ENCODE results near the gene ASB15. TPM values are rescaled to one million over a fixed set of nuclear protein-coding genes. Genes with fewer than 3 reads are reported as not detected.

The ASB15 gene
- polyA plus RNA-seq, 1 donor: 2.5 TPM

- DNase-seq: no peak
Observed at GRCh38 chr7:123635551-123636359, 34.1 kb downstream of the ASB15 start.

DNA sequence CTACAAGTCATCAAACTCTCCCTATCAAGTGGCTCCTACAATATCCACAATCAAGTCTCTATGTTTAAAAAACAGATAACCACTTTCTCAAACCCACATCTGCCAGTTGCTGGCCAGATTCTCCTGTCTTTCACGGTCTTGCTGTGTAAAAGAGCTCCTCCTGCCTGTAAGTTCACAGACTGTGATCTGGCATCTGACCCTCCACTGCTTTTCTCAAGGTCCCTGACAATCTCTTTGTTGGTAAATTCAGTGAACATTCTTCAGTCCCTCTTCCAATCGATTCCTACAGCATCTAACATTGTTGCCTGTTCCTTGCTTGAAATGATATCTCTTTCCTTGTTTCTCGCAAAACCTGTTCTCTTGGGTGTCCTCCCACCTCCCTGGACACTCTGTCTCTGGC is 35.6 kb downstream of the ASB15 start:
- no peak for DNase-seq

- no peak for DNase-seq
Observed at GRCh38 chr7:123637878-123638277, 36.3 kb downstream of the ASB15 start.

DNA sequence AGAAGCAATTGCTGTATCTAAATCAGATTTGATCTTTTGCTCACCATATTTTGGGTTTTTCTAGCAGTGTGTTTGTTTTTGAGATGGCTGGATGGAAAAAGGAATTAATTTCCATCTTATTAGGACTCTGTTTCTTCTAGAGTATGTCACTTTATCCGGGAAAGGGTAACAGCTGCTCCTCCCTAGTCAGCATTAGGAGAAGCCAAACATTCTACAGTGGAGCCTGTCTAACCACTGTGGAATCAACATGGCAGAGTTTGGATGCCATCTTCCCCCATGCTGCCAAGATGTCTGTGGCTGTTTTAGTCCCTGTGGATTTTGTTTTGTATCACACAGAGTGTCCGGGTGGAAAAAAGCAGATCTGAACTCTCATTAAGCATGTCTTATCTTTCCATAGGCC is 38.0 kb downstream of the ASB15 start:
- no peak for DNase-seq

DNA sequence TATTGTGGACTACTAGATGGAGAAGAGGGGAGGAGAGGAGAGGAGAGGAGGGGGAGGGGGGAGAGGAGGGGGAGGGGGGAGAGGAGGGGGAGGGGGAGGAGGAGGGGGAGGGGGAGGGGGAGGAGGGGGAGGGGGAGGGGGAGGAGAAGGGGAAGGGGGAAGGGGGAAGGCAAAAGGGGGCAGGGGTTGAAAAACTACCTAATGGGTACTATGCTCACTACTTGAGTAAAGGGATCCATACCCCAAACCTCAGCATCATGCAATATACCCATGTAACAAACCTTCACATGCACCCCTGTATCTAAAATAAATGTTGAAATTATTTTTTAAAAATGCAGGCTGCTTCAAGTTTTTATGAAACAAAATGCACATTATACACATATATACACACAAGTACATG is 39.0 kb downstream of the ASB15 start:
- no peak for DNase-seq

DNA sequence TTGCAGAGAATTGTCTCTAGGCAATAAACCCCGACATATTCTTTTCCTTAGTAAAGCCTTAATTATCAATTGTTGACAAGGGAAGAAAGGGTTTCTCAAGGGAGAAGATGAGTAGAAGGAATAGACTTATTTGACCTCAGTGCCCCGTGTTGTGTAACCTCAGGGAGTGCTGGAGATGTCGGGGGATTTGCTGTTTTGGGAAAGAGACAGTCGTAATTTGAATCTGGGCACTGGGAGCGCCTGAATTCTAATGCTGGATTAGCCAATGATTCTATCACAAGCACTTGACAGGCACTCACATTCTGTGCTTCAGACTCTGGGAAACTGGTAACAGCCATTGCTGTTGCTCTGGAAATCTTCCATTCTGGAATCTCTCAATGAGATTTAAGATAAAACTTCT is 40.3 kb downstream of the ASB15 start:
- DNase-seq: no peak

DNA sequence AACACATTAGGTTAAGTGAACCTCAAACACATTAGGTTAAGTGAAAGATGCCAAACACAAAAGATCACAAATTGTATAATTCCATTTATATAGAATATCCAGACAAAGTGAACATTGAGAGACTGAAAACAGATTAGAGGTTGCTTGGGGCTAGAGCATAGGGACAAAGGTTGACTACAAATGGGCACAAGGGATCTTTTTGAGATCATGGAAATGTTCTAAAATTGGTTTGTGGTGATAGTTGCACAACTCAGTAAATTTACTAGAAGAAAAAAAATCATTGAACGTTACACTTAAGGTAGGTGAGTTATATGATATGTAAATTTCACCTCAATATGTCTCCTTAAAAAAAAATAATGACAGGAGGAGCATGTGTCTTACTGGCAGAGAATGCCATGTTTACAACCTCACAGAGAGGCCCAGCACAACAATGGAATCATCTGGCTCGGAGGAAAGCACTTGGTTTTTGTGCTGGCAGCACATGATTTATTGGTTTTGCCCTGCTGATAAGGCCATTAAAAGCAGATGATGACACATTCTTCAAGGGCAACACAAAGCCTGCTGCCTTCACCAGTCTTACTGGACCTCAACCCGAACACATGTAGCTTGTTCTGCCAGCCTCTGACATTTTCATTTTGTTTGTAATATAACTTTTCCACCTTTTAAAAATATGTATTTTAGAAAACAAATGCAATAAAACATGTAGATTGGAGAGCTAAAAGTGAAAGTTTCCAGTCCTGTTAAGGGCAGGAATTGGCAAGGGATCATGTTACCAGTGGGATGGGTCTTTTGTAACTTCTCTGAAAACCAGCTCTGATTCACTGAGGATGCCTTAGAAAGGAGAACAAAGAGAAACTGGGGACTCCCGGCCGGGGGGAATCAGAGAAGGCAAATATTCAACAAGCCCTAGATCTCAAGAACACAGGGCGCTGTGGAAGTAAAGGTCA is 42.1 kb downstream of the ASB15 start:
- DNase-seq: peak; percentile 39

- DNase-seq: no peak
Observed at GRCh38 chr7:123645516-123645915, 43.9 kb downstream of the ASB15 start.

GRCh38 chr7:123647106-123647730 is 45.6 kb downstream of the ASB15 start:
- no peak for DNase-seq

DNA sequence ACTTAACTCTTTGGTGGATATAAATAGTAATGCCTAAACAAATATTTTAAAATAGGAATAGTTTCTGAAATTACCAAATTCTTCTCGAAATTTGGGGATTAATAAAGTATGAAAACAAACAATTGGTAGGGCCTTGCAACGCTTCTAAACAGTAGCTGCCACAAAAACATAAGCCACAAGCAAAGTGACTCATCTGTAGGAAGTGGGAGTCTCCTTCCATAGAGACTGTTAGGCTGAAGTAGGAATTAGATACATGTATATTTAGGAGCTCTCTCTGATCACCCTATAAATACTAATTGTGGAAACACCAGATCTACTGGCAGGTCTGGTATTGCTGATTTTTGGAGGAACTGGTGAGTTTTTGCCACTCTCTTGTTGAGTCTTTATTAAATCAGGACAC is 48.3 kb downstream of the ASB15 start:
- DNase-seq: no peak

- DNase-seq: no peak
Observed at GRCh38 chr7:123650595-123650994, 49.0 kb downstream of the ASB15 start.

- no peak for DNase-seq
Observed at GRCh38 chr7:123652406-123652805, 50.8 kb downstream of the ASB15 start.

DNA sequence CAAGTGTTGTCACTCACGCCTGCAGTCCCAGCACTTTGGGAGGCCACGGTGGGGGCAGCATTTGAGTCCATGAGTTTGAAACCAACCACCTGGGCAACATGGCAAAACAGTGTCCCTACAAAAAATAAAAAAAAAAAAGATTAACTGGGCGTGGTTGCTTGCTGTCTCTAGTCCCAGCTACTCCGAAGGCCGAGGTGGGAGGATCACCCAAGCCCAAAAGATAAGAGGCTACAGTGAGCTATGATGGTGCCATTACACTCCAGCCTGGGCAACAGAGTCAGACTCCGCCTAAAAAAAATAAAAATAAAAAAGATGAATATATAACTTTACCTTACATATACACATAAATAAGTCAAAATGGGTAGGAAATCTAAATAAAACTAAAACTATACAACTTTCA is 51.5 kb downstream of the ASB15 start:
- DNase-seq: no peak

- DNase-seq: no peak
Observed at GRCh38 chr7:123655614-123656013, 54.0 kb downstream of the ASB15 start, which contains the start of gene LMOD2. TSS of gene LMOD2 (plus strand) at chr7:123655866. CDS start at chr7:123655964, 98 bp downstream.

DNA sequence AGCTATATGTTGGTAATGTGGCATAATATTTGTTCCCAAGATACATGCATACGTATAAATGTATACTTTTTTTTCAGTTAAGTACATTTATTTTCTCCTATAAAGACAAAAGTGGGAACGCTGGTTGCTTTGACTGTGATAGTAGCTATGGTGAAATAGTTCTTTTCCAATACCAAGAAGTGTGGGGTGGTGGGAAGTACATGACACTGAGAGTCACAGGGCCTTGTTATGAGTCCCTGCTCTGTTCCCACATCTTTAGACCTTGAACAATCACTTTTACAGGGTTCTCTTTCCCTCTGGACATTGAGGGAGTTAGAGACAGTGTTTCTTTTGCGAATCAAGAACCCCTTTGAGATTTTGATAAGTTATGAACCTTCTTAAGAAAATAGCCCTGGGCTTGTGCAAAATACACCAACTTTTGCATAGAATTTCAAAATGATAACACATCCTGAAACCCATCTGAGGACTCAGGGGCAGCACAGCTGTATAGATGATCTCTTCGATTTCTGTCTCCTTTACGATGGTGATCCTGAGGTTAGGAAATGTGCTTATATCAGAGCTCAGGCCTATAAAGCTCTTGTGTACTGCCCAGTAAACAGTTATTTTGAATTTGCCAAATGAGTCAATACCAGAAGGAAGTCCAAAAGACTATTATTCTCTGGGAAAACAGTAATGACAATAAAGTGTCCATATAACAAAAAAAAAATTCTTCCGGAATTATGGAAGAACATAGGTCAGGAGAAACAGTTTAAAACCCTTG is 55.1 kb downstream of the ASB15 start:
- DNase-seq: no peak

GRCh38 chr7:123657304-123657685 is 55.7 kb downstream of the ASB15 start:
- no peak for DNase-seq

- no peak for DNase-seq
Observed at GRCh38 chr7:123658023-123658422, 56.4 kb downstream of the ASB15 start.

GRCh38 chr7:123660514-123661354 is 59.1 kb downstream of the ASB15 start:
- DNase-seq: no peak

GRCh38 chr7:123661765-123662164 is 60.1 kb downstream of the ASB15 start:
- DNase-seq: no peak

GRCh38 chr7:123662293-123662692 is 60.7 kb downstream of the ASB15 start:
- no peak for DNase-seq

GRCh38 chr7:123662755-123663154 is 61.1 kb downstream of the ASB15 start:
- DNase-seq: no peak

All from left kidney (tissue), 2 donors.